GM19239 (cell line): ENCODE results near the gene CDC14A.
"Not testable (repeated sequence)": the region's sequence is repeated elsewhere in the genome, so short reads cannot be mapped to it uniquely, and the experiment has no call there.

Source experiments
- DNase-seq: peaks from one replicate; pipeline ENCODE4 v3.0.0; 2011; ENCODE audit warnings: low spot score; ENCODE audit not compliant: insufficient read length
- FAIRE-seq: peaks from 2 replicates; lab custom pipeline; 2011; peaks lifted over from hg19 to GRCh38; lab: Jason Lieb, UNC

Gene CDC14A

GRCh38 chr1:100360790-100361510 is 8.6 kb downstream of the CDC14A start:
- FAIRE-seq (no peak), DNase-seq (no peak)

DNA sequence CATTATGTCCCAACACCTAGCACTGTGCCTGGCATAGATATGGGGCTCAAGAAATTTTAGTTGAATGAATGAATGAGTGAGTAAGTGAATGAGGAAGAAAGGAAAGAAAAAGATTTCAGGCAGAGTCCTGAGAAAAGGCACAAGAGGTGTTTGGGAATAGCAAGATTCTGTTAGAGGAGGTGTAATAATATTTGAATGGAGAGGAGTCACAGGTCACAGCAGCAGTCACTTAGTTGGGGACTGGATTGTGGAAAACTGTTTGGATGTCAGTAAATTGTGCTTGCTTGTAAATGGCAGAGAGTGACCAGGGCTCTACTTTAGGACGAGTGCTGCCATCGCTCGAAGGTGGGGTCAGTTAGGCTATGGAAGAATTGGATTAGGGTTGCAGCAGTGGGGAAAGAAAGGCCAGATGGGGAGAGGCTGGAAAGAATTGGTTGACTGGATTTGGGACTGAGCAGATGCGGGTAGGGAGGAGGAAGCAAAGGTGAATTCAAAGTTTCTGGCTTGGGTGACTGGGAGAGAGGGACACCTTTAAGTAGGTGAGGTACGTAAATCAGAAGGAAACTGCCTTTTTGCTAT is 9.3 kb downstream of the CDC14A start:
- DNase-seq (no peak), FAIRE-seq (no peak)

GRCh38 chr1:100362821-100363466 is 10.6 kb downstream of the CDC14A start:
- DNase-seq = no peak
- FAIRE-seq = no peak

- no peak for DNase-seq
- FAIRE-seq = no peak
Measured at GRCh38 chr1:100363831-100364230, 11.5 kb downstream of the CDC14A start.

GRCh38 chr1:100364697-100365096 is 12.4 kb downstream of the CDC14A start:
- DNase-seq = no peak
- FAIRE-seq = no peak

- DNase-seq (no peak), FAIRE-seq (no peak)
Measured at GRCh38 chr1:100366209-100366525, 13.9 kb downstream of the CDC14A start.

DNA sequence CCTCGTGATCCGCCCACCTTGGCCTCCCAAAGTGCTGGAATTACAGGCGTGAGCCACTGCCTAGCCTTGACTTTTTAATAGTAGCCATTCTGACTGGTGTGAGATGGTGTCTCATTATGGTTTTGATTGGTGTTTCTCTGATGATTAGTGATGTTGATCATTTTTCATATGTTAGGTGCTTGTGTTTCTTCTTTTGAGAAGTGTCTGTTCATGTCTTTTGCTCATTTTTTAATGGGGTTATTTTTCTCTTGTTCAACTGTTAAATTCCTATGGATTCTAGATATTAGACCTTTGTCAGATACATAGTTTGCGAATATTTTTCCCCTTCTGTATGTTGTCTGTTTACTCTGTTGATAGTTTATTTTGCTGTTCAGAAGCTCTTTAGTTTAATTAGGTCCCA is 17.0 kb downstream of the CDC14A start:
- DNase-seq, FAIRE-seq: not testable (repeated sequence)

DNA sequence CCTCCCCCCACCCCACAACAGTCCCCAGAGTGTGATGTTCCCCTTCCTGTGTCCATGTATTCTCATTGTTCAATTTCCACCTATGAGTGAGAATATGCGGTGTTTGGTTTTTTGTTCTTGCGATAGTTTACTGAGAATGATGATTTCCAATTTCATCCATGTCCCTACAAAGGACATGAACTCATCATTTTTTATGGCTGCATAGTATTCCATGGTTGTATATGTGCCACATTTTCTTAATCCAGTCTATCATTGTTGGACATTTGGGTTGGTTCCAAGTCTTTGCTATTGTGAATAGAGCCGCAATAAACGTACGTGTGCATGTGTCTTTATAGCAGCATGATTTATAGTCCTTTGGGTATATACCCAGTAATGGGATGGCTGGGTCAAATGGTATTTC is 21.6 kb downstream of the CDC14A start:
- not testable (repeated sequence) for DNase-seq, FAIRE-seq

GRCh38 chr1:100376890-100377289 is 24.6 kb downstream of the CDC14A start:
- not testable (repeated sequence) for FAIRE-seq, DNase-seq

DNA sequence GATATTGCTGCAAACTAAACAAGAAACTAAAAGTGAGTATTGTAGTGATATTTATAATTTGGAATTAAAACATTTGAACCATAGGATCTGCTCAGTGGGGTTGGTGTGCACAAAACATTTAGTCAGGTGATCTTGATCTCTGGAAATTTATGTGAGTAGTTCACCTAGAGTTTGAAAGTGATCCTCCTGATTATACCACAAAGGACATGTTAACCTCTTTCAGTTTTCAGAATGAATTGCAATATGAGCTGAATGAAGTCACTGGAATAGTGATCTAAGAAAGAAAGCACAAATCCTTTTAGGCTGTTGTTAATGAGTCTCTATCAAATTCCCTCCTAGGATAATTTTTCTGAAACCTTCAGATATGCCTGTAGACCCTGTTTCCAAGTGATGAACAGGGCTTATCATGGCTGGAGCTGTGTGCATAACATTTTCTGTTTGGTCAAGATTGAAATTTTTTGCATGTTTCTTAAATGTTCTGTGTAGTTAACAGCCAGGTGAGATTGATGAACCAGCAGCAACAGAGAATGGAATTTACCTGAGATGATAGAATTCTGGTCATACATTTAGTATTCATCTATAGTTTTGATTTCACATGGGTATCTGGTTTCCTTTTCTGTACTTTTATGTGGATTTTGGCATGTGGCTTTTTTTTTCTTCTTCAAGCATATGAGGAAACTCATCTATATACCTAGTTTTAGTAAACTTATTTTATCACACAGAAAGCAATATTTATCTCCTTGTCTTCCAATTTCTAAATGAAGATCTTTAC is 25.5 kb downstream of the CDC14A start:
- FAIRE-seq = peak; percentile 94
- no peak for DNase-seq

GRCh38 chr1:100378956-100379355 is 26.6 kb downstream of the CDC14A start:
- DNase-seq (no peak), FAIRE-seq (peak; percentile 35)

GRCh38 chr1:100380635-100381034 is 28.3 kb downstream of the CDC14A start:
- no peak for FAIRE-seq
- DNase-seq = no peak

GRCh38 chr1:100382657-100383056 is 30.4 kb downstream of the CDC14A start:
- FAIRE-seq = no peak
- DNase-seq = no peak

DNA sequence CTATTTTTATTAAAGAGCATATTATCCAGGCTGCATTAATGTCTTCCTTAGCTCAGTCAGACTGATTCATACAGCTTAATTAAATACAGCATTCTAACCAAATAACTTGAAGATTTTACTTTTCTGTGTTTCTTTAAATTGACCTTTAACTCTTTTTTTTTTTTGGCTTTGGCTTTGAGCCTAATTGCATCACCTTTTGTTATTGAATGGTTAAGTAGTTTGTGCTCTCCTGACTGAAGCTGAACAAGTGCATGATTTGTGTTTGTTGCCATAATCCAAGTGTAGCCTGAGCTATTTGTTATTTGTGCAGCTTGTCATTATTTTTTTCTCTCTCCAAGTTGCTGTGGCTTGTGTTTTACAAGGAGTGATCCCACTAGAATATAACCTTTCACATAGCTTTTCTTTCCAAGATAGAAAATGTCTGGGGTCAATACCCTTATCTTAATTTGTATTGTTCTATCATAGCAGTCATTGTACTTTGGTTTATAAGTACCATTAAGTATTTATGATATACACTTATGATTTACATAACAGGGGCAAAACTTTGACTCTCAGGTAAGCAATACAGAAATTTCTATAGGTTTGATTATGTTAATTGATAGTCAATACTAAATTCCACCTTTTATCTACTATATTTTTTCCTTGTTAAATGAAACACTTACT is 31.6 kb downstream of the CDC14A start:
- no peak for FAIRE-seq
- DNase-seq = no peak

DNA sequence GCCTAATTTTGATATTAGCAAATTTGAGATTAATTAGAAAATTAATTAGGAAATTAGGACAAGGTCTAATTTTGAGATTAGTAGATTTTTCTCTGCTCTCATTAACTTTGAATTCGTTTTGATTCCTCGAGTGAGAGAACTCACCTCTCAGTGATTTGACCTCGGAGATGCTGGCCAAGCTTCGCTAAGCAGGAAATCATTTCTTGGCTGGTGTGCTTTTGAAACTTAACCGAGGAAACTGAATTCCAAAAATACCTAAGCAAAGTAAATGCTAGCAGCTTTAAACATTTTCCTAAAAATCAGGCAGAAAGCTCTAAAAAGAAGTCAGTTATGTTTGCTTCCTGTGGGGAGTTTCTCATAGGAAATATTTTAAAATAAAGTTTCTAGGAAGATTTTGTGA is 34.9 kb downstream of the CDC14A start:
- FAIRE-seq (peak; percentile 98), DNase-seq (no peak)

DNA sequence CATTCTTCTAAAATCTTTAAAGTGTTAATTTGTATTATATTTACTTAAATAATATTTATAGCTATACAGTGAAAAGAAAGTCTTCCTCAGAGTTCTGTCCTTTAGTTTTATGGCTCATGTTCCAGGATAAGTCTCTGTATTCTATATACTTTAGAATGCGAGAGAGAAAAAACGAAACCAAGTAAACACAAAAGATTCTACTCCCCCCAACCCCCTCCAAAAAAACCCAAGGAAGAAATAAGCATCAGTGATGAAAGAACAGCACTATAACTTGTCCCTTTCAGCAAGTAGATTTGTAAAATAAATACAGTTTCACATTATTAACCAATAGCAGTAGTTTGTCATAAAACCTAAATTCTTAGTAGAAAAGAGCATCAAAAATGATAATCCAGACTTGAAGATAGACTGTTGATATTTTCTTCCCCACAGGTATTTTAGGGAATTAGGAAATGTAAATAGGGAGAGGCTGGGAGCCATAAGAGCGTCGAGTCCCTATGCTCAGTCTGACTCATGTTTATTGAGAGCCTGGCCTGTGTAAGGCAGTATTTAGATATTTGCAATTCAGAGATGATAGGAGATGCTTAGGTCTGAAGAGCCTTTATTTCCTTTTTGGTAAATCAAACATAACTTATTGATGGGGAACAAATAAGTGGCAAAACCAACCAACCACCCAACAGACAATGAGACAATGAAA is 35.5 kb downstream of the CDC14A start:
- DNase-seq = no peak
- FAIRE-seq = no peak

DNA sequence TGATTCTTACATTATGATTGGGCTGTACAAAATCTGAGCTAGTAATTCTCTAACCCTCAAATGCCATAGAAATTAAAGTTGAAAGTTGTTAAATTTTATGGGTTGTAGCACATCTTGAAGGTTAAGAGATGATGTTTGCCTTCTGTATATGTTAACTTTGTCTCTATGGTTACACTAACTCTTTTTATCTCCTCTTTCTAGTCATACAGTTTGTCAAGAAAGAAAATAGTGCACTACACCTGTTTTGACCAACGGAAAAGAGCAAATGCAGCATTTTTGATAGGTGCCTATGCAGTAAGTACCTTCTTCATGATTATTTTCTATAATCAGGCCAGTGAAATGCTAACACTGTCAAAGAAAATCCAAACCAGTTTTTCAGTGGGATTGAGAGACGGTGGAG is 38.2 kb downstream of the CDC14A start:
- peak; percentile 18 for FAIRE-seq
- no peak for DNase-seq

DNA sequence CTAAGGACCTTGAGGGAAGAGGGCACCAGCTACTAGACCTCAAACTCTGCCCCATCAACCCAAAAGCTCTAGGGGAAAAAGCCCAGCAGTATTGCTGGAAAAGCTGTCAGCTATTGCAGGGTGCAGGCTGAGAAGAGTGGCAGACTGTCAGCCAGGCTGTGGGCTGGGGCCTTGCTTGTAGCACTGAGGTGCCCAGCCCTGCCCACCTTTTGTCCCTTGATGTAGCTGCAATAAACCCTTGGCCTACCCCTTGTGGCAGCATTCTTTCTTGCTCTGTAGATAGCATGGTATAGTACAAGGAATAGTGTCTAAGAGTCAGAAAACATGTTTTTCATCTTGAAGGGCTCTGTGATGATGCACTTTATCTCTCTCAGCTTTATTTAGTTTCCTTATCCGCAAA is 39.4 kb downstream of the CDC14A start:
- DNase-seq (no peak), FAIRE-seq (no peak)

DNA sequence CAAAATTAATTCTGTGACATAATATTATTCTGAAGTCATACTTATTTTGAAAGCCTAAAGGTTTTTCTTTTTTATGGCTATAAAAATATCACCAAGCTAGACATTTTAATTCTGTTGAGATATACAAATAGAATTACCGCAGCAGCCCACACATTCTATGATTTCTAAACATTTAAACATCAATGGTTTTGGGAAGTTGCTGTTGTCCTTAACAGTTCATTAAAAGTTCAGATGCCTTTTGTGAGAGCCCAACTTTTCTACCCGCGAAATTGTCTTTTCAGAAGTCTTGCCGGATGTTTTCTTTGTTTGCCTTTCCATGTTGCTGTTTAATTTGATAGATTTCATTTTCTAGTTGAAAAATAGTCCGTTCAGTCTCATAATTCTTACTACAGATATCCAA is 40.5 kb downstream of the CDC14A start:
- FAIRE-seq (no peak), DNase-seq (no peak)

DNA sequence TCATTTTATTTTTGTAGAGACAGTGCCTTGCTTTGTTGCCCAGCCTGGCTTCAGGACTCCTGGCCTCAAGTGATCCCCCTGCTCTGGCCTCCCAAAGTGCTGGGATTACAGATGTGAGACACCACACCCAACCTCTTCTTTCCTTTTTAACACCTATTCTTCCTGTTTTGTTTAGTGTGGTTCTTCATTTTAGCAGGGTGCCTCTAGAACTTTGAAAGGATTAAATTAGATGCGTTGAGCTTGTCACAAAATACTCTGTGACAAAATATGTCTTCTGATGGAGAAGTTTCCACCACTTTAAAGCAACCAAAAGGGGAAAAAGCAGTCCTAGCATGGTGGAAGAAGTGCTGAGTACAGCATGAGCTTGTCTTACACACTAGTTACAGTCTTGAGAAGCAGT is 42.0 kb downstream of the CDC14A start:
- DNase-seq (no peak), FAIRE-seq (no peak)
